ENCODE data around the gene PIK3R1. TPM values are rescaled to one million over a fixed set of nuclear protein-coding genes. Genes with fewer than 3 reads are reported as not detected.

PIK3R1 gene
- 5.8 and 11.7 TPM in 2 replicates for total RNA-seq (2014; rRNA removed; shearing (Covaris generic))

DNA sequence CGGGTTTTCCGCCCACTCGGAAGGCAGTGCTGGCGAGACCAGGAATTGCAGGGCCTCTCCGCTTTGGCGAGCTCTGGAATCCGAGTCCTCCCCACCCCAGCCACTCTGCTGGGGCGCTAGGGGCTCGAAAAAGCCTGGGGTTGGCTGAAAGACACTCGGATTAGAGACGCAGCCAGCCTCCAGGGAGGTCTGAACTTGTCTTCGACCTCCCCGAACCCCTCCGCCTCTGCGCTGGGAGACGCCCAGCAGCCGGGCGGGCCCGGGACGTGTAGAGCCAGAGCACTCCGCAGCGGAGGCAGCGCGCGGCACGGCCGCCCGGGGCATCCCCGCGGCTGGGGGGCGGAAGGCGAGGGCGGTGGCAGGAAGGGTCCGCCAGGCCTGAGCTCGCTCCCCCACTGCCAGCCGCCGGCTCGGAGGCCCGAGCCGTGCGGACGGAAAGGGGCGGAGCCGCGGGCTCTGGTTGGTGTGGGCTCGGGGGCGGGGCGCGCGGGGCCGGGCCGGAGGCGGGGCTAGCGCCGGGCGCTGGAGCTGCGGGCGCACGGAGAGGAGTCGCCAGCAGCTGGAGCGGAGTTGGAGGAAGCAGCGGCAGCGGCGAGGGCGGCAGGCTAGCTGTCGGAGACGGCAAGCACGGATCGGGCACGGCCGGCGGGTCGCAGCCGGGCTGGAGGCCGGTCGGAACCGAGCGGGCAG is at the start of gene PIK3R1:
PIK3R1 (plus strand) TSS at position 549 of the 690 bp plus-strand sequence. CDS start 10,920 bp downstream, outside the sequence.

